Body of pancreas (tissue), 4 donors: ENCODE results near the gene GALNT2. TPM values are rescaled to one million over a fixed set of nuclear protein-coding genes. Genes with fewer than 3 reads are reported as not detected.

ENCODE experiments used
- ATAC-seq: fragments of 150-250 bp; one replicate; pipeline ENCODE4 v1.9.1; 2016
- DNase-seq, 4 donors: peaks; one replicate each; pipeline ENCODE4 v3.0.0-alpha.2; 2019
- H3K27ac ChIP-seq, 4 donors: fragments of 200-600 bp; sonication (generic); 1 replicate in 3 of 4; 2 replicates in 1 of 4; pipeline versions ENCODE4 v1.5.1 to v1.6.1; 2016 to 2019; ENCODE audit warnings: mild to moderate bottlenecking in 1 of 4, mixed read lengths in 1 of 4, moderate library complexity in 1 of 4
- H3K27me3 ChIP-seq, 2 donors: fragments of 200-600 bp; sonication (generic); one replicate each; pipeline ENCODE4 v1.6.0; 2016; ENCODE audit warnings: mild to moderate bottlenecking in 1 of 2
- H3K36me3 ChIP-seq, 2 donors: fragments of 200-600 bp; sonication (generic); replicated peaks in 1 of 2; 2 replicates each; pipeline ENCODE4 v1.5.1; 2016; ENCODE audit warnings: low read depth in 2 of 2; ENCODE audit not compliant: insufficient read depth in 1 of 2
- H3K4me1 ChIP-seq: fragments of 200-600 bp; sonication (generic); one replicate; pipeline ENCODE4 v1.6.0; 2016
- H3K4me3 ChIP-seq, 2 donors: fragments of 200-600 bp; sonication (generic); 1 replicate in 1 of 2; 2 replicates in 1 of 2; pipeline ENCODE4 v1.5.1; 2016 to 2019
- H3K9me3 ChIP-seq, 3 donors: fragments of 200-600 bp; sonication (generic); 1 replicate in 2 of 3; 2 replicates in 1 of 3; pipeline ENCODE4 v1.5.1; 2016
- CTCF ChIP-seq, 7 experiments: fragments of 450-650 bp in 4 of 7; fragments of 200-600 bp in 3 of 7; sonication (generic) in 3 of 7; IDR thresholded peaks; one replicate each; pipeline ENCODE4 v1.5.1; 2016 to 2019; ENCODE audit warnings: antibody characterized with exemption in 7 of 7
- POLR2A ChIP-seq, 3 donors: fragments of 450-650 bp; IDR thresholded peaks; one replicate each; pipeline ENCODE4 v1.6.1; 2016; ENCODE audit warnings: antibody characterized with exemption in 3 of 3, mild to moderate bottlenecking in 2 of 3
- WGBS, 2 donors: methylation state at CpG; one replicate each; pipeline ENCODE4 v1.1.5; 2017; 5-methylcytosine and 5-hydroxymethylcytosine counted together
- intact Hi-C: fragments of 100-400 bp; cut with DNase I; formaldehyde crosslinking; loops from one replicate; pipeline ENCODE4 v1.15.1; 2023
- total RNA-seq, 2 donors: library from RNA; depleted of rRNA; stranded (reverse); fragments of >200 nt; gene quantifications; one replicate each; pipeline ENCODE4 v1.1.0, GENCODE V29; 2016

Gene GALNT2
- total RNA-seq, 2 donors from 2014 or later = 45.9 to 68.6 TPM

- ATAC-seq = peak; percentile 31
- H3K9me3 ChIP-seq = no peaks in the 10 kb centered on the region
- peak overlapping the region; percentile 10 to 92 (median 37) for H3K27ac ChIP-seq
- no peaks in the 10 kb centered on the region for H3K36me3 ChIP-seq
- no peaks in the 10 kb centered on the region for H3K27me3 ChIP-seq
- DNase-seq = peak; percentile 52 to 81 (median 72)
- intact Hi-C loops = no loop called here
- no peak overlapping the region for H3K4me3 ChIP-seq
- TF ChIP-seq CTCF (IDR thresholded peaks at IDR 0.05) (no peak), POLR2A (IDR thresholded peaks at IDR 0.05) (no peak)
- peaks cover 86% of the 10 kb centered on the region for H3K4me1 ChIP-seq
- WGBS, 2 donors = 4 to 21% methylated on average over 5 to 6 of the region's 6 CpGs
These were observed 5.3 kb downstream of the GALNT2 start for GRCh38 chr1:230072296-230072695.

DNA sequence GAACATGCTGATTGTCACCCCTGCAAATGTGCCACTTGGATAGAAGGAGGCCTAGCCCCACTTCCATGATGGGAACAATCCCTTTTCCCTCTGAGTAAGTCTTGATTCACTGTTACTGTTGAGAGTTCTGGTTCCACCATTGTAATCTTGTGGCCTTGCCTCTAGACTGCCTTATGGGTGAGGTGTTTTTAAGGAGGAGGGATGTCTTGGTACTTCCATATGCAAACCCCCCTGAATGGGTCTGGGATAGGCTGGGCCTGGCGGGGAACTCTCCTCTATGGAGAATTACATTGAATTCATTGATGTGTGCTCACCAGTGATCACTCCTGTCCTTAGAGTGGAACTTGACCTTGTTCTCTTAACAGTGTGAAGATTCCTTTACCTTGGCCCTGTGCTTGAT is 5.8 kb downstream of the GALNT2 start:
- H3K4me1 ChIP-seq = peaks cover 92% of the 10 kb centered on the region
- TF ChIP-seq POLR2A (IDR thresholded peaks at IDR 0.05) = no peak
- no peak for TF ChIP-seq CTCF (IDR thresholded peaks at IDR 0.05)
- no peaks in the 10 kb centered on the region for H3K27me3 ChIP-seq
- no peaks in the 10 kb centered on the region for H3K36me3 ChIP-seq
- intact Hi-C loops = no loop called here
- WGBS, 2 donors = 83 to 100% methylated on average over 1 of the region's 1 CpG
- DNase-seq = no peak
- H3K27ac ChIP-seq = peak overlapping the region; percentile 10 to 92 (median 37)
- no peak overlapping the region for H3K4me3 ChIP-seq
- no peak for ATAC-seq
- no peaks in the 10 kb centered on the region for H3K9me3 ChIP-seq

DNA sequence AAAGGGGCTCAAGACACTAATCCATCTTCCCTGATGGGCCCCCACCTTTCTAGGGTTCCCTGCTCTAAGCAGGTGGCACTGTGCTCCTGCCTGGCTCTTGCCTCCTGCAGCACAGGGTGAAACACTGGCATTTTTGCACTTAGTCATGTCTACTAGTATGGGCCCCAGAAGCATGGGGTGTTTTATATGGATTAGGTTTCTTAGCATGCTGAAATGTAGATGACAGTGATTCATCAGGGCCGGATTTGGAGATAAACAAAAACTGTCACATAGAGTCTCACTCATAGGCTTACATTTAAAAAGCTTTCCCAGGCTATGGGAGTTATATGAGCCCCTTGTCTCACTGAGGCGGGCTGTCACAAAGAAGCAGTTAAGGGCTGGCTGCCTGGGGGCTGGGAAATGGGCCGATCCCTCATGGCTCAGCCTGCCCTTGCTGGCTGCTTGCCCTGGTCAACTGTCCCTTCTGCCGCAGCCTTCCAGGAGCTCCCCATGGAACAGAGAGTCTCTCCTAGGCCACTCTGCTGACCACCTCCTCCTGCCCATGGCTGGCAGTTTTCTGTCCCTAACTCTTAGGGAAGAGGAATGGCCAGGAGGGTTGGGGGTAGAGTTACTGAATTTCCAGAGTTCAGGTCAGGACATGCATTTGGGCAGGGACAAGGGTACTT is 6.5 kb downstream of the GALNT2 start:
- WGBS, 2 donors = 29 to 50% methylated on average over 3 to 4 of the region's 4 CpGs
- intact Hi-C loops = no loop called here
- no peak for ATAC-seq
- Histone ChIP-seq H3K4me3 (no peak overlapping the region), H3K27me3 (no peaks in the 10 kb centered on the region), H3K4me1 (peaks cover 97% of the 10 kb centered on the region), H3K9me3 (no peaks in the 10 kb centered on the region), H3K36me3 (no peaks in the 10 kb centered on the region), H3K27ac (peak overlapping the region in 2 of 4 donors; percentile 32 to 34)
- peak in 1 of 4 donors; percentile 54 for DNase-seq
- no peak for TF ChIP-seq CTCF (IDR thresholded peaks at IDR 0.05)
- TF ChIP-seq POLR2A (IDR thresholded peaks at IDR 0.05) = no peak

DNA sequence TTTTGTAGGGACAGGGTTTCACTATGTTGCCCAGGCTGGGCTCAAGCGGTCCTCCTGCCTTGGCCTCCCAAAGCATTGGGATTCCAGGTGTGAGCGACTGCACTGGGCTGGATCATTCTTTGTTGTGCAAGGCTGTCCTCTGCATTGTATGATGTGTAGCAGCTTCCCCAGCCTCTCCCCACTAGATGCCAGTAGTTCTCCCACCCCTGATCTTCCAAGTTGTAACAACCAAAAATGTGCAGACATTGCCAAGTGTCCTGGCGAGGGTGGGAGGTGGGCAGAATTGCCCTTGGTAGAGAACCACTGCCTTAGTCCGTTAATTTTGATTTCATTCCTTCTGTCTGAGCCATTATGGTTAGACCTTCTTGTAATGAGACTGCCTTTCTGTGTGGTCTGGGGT is 7.2 kb downstream of the GALNT2 start:
- no peaks in the 10 kb centered on the region for H3K27me3 ChIP-seq
- peaks cover 97% of the 10 kb centered on the region for H3K4me1 ChIP-seq
- TF ChIP-seq POLR2A (IDR thresholded peaks at IDR 0.05) (no peak), CTCF (IDR thresholded peaks at IDR 0.05) (no peak)
- intact Hi-C loops = no loop called here
- H3K9me3 ChIP-seq = no peaks in the 10 kb centered on the region
- H3K27ac ChIP-seq = peak overlapping the region in 1 of 4 donors; percentile 34
- WGBS, 2 donors = 66 to 82% methylated on average over 4 of the region's 4 CpGs
- no peak for DNase-seq
- no peak for ATAC-seq
- no peaks in the 10 kb centered on the region for H3K36me3 ChIP-seq
- no peak overlapping the region for H3K4me3 ChIP-seq

DNA sequence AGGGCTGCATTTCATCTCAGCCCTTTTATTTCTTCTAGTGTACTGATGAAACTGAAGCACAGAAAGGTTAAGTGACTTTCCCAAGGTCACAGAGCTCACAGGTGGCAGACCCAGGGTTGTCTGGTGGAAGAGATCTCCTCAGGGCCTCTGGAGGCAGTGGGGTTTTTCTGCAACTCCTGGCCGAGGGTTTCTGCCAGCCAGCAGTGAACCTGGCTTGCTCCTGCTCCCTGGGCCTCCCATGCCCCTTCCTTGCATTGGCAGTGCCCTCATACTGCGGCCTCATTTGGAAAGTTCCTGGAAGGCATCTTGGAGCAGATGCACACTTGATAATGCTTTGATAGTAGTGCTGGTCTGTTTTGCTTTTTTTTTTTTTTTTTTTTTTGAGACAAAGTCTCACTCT is 7.7 kb downstream of the GALNT2 start:
- H3K27ac ChIP-seq = peak overlapping the region in 1 of 4 donors; percentile 17
- H3K4me3 ChIP-seq = no peak overlapping the region
- no peak for DNase-seq
- H3K4me1 ChIP-seq = peaks cover 98% of the 10 kb centered on the region
- no peak for ATAC-seq
- H3K9me3 ChIP-seq = no peaks in the 10 kb centered on the region
- TF ChIP-seq CTCF (IDR thresholded peaks at IDR 0.05) (no peak), POLR2A (IDR thresholded peaks at IDR 0.05) (no peak)
- no peaks in the 10 kb centered on the region for H3K27me3 ChIP-seq
- intact Hi-C loops = no loop called here
- 19 to 51% methylated on average over 2 of the region's 2 CpGs for WGBS, 2 donors
- H3K36me3 ChIP-seq = no peaks in the 10 kb centered on the region
